ENCODE measurements around the gene RCL1. TPM values are rescaled to one million over a fixed set of nuclear protein-coding genes. Genes with fewer than 3 reads are reported as not detected.
A peak's percentile ranks its signal among the peaks of the same experiment; 100 is the strongest.
"Not testable (repeated sequence)": the region's sequence is repeated elsewhere in the genome, so short reads cannot be mapped to it uniquely, and the experiment has no call there.

RCL1 gene
- total RNA-seq, 1 experiment from 2014 or later = 7.4 TPM

- DNase-seq (ENCODE audit: low read depth) = no peak
- in situ Hi-C loops (cut with HindIII; ENCODE audit: low pct_unique_long_range_greater_than_20kb, low sequenced_read_pairs) = no loop called here
Observed at GRCh38 chr9:4774209-4774608, 18.5 kb upstream of the RCL1 start.

GRCh38 chr9:4774958-4775357 lies 17.8 kb upstream of the RCL1 start:
- DNase-seq (ENCODE audit: low read depth); in situ Hi-C loops (cut with HindIII; ENCODE audit: low pct_unique_long_range_greater_than_20kb, low sequenced_read_pairs): not testable (repeated sequence)

DNA sequence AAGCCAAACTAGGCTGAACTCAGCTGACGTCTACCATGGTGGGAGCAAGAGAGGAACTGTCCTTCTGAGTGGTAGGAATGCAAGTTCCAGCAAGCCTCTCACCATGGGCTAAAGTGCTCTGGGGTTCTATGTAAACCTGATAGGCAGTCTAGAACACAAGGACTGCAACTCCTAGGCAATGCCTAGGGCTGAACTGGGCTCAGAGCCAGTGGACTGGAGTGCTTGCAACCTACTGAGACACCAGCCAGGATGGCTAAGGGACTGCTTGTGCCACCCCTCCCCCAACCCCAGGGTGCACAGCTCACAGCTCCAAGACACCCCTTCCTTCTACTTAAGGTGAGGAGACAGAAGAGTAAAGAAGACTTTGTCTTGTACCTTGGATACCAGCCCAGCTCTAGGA lies 12.1 kb upstream of the RCL1 start:
- DNase-seq (ENCODE audit: low read depth) = no peak
- in situ Hi-C loops (cut with HindIII; ENCODE audit: low pct_unique_long_range_greater_than_20kb, low sequenced_read_pairs) = no loop called here

DNA sequence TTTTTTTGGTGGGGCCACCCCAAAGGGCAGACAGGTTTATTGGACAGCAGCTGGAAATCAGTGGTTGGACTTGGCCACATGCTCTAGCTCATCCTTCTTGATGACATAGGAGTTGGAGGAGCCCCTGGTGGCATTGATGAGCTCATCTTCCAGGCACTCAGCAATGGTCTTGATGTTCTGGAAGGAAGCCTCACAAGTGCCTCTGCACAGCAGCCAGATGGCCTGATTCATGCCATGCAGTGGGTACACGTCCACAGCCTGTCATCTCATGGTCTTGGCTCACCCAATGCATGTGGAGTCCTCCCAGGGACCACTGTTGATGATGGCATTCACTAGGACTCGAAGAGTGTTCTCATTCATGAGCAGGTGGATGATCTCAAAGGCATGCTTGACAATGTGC lies 11.3 kb upstream of the RCL1 start:
- DNase-seq (ENCODE audit: low read depth) = no peak

DNA sequence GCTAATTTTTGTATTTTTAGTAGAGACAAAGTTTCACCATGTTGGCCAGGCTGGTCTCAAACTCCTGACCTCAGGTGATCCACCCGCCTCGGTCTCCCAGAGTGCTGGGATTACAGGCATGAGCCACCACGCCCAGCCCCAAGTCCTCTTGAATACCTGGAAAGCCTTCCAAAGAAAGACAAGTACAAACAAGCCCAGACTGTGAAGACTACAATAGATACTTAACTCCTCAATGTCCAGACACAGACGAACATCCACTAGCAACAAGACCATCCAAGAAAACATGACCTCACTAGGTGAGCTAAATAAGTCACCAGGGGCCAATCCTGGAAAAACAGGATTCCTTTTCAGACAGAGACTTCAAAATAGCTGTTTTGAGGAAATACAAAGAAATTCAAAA lies 9.6 kb upstream of the RCL1 start:
- DNase-seq (ENCODE audit: low read depth); in situ Hi-C loops (cut with HindIII; ENCODE audit: low pct_unique_long_range_greater_than_20kb, low sequenced_read_pairs): not testable (repeated sequence)

More for the DNA sequence above, 11.3 kb upstream of the RCL1 start:
- in situ Hi-C loops (cut with HindIII; ENCODE audit: low pct_unique_long_range_greater_than_20kb, low sequenced_read_pairs) = no loop called here

DNA sequence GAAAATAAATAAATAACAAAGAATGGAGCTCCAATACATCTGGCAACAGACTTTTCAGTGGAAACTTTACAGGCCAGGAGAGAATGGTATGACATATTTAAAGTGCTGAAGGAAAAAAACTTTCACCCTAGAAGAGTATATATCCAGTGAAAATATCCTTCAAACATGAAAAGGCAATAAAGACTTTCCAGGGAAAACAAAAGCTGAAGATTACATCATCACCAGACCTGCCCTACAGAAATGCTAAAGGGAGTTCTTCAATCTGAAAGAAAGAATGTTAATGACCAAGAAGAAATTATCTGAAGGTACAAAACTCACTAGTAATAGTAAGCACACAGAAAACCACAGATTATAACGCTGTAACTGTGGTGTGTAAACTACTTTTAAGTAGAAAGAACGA lies 8.3 kb upstream of the RCL1 start:
- no peak for DNase-seq (ENCODE audit: low read depth)
- in situ Hi-C loops (cut with HindIII; ENCODE audit: low pct_unique_long_range_greater_than_20kb, low sequenced_read_pairs) = no loop called here

DNA sequence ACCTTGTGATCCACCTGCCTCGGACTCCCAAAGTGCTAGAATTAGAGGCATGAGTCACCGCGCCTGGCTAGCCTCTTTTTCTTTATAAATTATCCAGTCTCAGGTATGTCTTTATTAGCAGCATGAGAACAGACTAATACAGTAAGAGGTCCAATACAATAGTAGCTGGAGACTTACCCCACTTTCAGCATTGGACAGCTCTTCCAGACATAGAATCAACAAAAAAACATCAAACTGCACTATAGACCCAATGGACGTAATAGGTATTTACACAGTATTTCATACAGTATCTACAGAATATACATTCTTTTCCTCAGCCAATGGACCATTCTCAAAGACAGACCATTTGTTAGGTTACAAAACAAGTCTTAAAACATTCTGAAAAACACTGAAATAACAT lies 6.1 kb upstream of the RCL1 start:
- in situ Hi-C loops (cut with HindIII; ENCODE audit: low pct_unique_long_range_greater_than_20kb, low sequenced_read_pairs) = no loop called here
- DNase-seq (ENCODE audit: low read depth) = no peak

- no peak for DNase-seq (ENCODE audit: low read depth)
- in situ Hi-C loops (cut with HindIII; ENCODE audit: low pct_unique_long_range_greater_than_20kb, low sequenced_read_pairs) = no loop called here
Observed at GRCh38 chr9:4787876-4788275, 4.9 kb upstream of the RCL1 start.

- no peak for DNase-seq (ENCODE audit: low read depth)
- in situ Hi-C loops (cut with HindIII; ENCODE audit: low pct_unique_long_range_greater_than_20kb, low sequenced_read_pairs) = no loop called here
Observed at GRCh38 chr9:4788703-4789102, 4.0 kb upstream of the RCL1 start.

GRCh38 chr9:4792054-4792571 lies 631 bp upstream of the RCL1 start:
- in situ Hi-C loops (cut with HindIII; ENCODE audit: low pct_unique_long_range_greater_than_20kb, low sequenced_read_pairs) = no loop called here
- DNase-seq (ENCODE audit: low read depth) = no peak

DNA sequence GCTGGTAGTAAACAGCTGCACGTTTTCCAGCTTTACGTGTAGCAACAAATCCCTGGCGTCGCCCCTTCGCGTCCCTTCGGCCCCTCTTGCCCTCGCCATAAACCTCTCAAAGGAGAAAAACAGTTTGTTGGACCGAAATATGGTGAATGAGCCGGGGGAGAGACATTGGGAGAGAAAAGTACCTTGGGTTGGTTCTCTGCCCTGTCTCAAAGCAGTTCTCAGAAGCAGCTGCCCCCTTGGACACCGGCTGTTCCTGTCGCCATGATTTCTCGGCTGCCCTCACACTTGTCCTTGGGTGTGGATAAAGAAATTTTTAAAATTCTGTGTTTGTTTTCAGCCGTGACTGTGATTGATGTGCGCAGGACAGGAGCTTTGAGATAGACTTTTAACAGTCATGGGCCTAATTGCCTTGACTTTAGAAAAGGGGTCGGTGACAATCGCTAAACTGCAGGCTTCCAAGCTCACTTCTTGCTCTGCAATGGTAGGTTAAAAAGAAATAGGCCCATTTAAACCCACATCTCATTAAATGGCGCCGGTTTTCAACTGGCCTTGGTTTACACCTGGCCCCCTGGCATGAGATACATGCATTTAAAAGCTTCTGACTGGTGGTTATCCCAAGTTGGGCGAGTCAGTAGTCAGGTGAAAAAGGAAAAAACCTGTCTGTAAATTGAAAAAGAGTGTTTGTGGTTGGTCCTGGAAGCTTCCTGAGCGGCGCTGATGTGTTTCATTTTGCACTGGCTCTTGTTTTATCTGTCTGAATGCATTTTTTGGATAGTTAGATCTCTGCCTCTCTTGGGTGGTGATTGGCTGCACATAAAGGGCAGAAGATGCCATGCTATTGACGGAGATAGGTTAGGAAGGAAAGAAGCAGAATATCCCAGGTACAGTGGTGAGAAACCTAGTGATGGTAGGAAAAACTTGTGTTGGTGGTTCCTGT lies 983 bp downstream of the RCL1 start:
- DNase-seq (ENCODE audit: low read depth) = peak; percentile 19
- in situ Hi-C loops (cut with HindIII; ENCODE audit: low pct_unique_long_range_greater_than_20kb, low sequenced_read_pairs) = no loop called here

- DNase-seq (ENCODE audit: low read depth) = no peak
- in situ Hi-C loops (cut with HindIII; ENCODE audit: low pct_unique_long_range_greater_than_20kb, low sequenced_read_pairs) = no loop called here
Observed at GRCh38 chr9:4794691-4795090, 1.9 kb downstream of the RCL1 start.

DNA sequence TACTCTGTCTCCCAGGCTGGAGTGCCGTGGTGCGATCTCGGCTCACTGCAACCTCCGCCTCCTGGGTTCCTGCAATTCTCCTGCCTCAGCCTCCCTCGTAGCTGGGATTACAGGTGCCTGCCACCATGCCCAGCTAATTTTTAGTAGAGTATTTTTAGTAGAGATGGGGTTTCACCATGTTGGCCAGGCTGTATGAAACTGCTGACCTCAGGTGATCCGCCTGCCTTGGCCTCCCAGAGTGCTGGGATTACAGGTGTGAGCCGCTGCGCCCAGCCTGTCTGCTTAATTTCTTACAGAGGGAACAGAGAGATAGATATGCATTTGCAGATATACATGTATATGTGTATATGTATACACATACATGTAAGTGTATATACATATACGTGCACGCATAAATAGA lies 2.4 kb downstream of the RCL1 start:
- in situ Hi-C loops (cut with HindIII; ENCODE audit: low pct_unique_long_range_greater_than_20kb, low sequenced_read_pairs); DNase-seq (ENCODE audit: low read depth): not testable (repeated sequence)

- in situ Hi-C loops (cut with HindIII; ENCODE audit: low pct_unique_long_range_greater_than_20kb, low sequenced_read_pairs) = no loop called here
- DNase-seq (ENCODE audit: low read depth) = no peak
Observed at GRCh38 chr9:4796530-4796929, 3.8 kb downstream of the RCL1 start.

DNA sequence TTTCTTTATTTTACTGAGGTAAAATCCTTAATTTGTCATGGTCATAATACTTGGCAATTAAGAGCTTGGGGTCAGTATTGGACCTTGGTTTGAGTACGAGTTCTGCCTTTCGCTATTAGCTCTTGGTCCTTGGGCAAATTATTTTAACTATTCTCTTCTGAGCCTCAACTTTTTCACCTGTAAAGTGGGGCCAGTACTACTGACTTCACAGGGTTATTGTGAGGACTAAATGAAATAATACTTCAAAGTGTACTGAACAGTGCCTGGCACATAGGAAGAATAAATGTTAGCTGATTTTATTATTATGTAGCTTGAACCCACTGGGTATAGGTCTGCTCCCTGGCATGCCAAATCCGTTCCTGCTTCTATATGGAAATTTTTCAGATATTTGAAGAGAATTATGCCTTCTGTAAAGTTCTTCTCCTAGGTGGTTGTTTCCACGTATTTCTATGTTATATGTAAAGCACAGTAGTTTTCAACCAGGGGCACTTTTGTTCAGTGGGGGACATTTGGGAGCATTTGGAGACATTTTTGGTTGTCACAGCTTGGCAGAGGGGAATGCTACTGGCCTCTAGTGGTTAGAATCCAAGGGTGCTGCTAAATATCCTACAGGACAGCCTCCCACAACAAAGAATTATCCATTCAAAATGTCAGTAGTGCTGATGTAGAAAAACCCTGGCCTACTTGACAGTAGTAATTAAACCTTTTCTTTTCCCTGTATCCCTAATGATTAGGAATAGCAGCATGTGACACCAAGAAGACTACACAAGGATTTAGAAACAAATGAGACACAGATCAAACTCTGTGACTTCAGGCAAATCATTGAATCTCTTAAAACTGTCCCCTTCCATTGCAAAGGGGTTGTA lies 4.5 kb downstream of the RCL1 start:
- DNase-seq (ENCODE audit: low read depth) = no peak
- in situ Hi-C loops (cut with HindIII; ENCODE audit: low pct_unique_long_range_greater_than_20kb, low sequenced_read_pairs) = no loop called here

- DNase-seq (ENCODE audit: low read depth) = no peak
Observed at GRCh38 chr9:4797854-4798150, 5.1 kb downstream of the RCL1 start.

GRCh38 chr9:4798281-4799032 lies 5.7 kb downstream of the RCL1 start:
- DNase-seq (ENCODE audit: low read depth) = no peak
- in situ Hi-C loops (cut with HindIII; ENCODE audit: low pct_unique_long_range_greater_than_20kb, low sequenced_read_pairs) = no loop called here

More at GRCh38 chr9:4797854-4798150, 5.1 kb downstream of the RCL1 start:
- in situ Hi-C loops (cut with HindIII; ENCODE audit: low pct_unique_long_range_greater_than_20kb, low sequenced_read_pairs) = no loop called here

DNA sequence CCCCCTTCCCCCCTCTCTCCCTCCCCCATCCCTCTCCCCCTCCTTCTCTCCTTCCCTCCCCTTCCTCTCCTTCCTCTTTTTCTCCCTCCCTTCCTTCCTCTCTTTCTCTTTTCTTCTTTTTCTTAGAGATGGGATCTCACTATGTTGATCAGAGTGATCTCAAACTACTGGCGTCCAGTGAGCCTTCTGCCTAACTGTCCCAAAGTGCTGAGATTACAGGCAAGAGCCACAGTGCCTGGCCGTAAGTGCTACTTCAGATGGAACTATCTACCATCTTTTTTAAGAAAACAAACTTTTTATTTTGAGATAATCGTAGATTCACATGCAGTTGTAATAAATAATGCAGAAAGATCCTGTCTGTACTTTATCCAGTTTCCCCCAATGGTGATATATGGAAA lies 6.3 kb downstream of the RCL1 start:
- DNase-seq (ENCODE audit: low read depth) = no peak
- in situ Hi-C loops (cut with HindIII; ENCODE audit: low pct_unique_long_range_greater_than_20kb, low sequenced_read_pairs) = no loop called here
